Sigmoid colon (tissue), 4 donors: ENCODE data around the gene PAPOLG.

Experiments used
- CTCF ChIP-seq, 4 experiments: fragments of 450-650 bp in 3 of 4; fragments of 200-600 bp in 1 of 4; IDR thresholded peaks; one replicate each; pipeline ENCODE4 v1.5.1; 2016 to 2019; ENCODE audit warnings: antibody characterized with exemption in 4 of 4, mild to moderate bottlenecking in 3 of 4, moderate library complexity in 2 of 4
- EP300 ChIP-seq, 4 donors: sonication (generic); formaldehyde crosslinking; IDR thresholded peaks; one replicate each; pipeline ENCODE4 v1.6.1; 2017; ENCODE audit warnings: antibody characterized with exemption in 4 of 4
- POLR2A ChIP-seq, 2 donors: fragments of 450-650 bp; IDR thresholded peaks; one replicate each; pipeline ENCODE4 v1.6.1; 2016; ENCODE audit warnings: antibody characterized with exemption in 2 of 2, mild to moderate bottlenecking in 2 of 2, moderate library complexity in 2 of 2
- POLR2AphosphoS5 ChIP-seq, 4 donors: sonication (generic); formaldehyde crosslinking; IDR thresholded peaks; one replicate each; pipeline ENCODE4 v1.6.1; 2017; ENCODE audit warnings: antibody characterized with exemption in 4 of 4

GRCh38 chr2:60827369-60827768, 71.3 kb downstream of the PAPOLG start:
- TF ChIP-seq POLR2A (IDR thresholded peaks at IDR 0.05), result no peak
- no peak for TF ChIP-seq CTCF (IDR thresholded peaks at IDR 0.05)
- no peak for TF ChIP-seq POLR2AphosphoS5 (IDR thresholded peaks at IDR 0.05)
- TF ChIP-seq EP300 (IDR thresholded peaks at IDR 0.05), result no peak
